ENCODE measurements around the gene HLX.

The HLX gene

GRCh38 chr1:220928320-220928719, 49.1 kb downstream of the HLX start:
- no peak for DNase-seq

- DNase-seq = no peak
Observed at GRCh38 chr1:220928725-220929300, 49.6 kb downstream of the HLX start.

DNA sequence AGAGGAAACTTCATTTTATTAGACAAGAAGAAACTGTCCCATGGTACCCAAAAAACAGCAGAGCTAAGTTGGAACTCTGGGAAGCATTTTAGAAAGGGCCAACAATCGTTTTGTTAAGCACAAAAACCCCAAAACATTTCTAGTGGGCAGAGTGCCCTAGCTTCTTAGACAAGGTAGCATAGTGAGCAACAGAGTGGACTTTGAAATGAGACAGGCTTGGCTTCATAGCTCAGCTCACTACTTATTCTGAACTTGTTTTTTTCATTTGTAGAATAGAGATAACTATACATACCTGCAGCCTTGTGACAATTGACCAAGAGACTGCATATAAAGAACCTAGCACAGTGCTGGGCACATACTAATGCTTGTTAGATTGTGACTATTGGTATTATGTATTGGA, 50.1 kb downstream of the HLX start:
- DNase-seq = no peak
